Skin of body (tissue), 2 donors: ENCODE data around the gene PPDPF. TPM values are rescaled to one million over a fixed set of nuclear protein-coding genes. Genes with fewer than 3 reads are reported as not detected.

ENCODE experiments used
- DNase-seq: peaks from one replicate; lab custom pipeline; 2025; lab: John Stamatoyannopoulos, UW
- total RNA-seq: library from RNA; depleted of rRNA; stranded (reverse); fragments of >200 nt; gene quantifications from one replicate; pipeline ENCODE4 v1.2.3, GENCODE V29; 2014

PPDPF gene
- total RNA-seq, 1 donor from 2014 or later = 30.8 TPM

GRCh38 chr20:63487116-63487764 lies 33.3 kb upstream of the PPDPF start:
- DNase-seq = no peak

- no peak for DNase-seq
Measured at GRCh38 chr20:63487781-63488241, 32.8 kb upstream of the PPDPF start.

GRCh38 chr20:63488315-63489251 lies 32.0 kb upstream of the PPDPF start:
- DNase-seq = no peak

- DNase-seq = no peak
Measured at GRCh38 chr20:63490416-63490815, 30.1 kb upstream of the PPDPF start.

GRCh38 chr20:63491078-63491477 lies 29.5 kb upstream of the PPDPF start:
- no peak for DNase-seq

- no peak for DNase-seq
Measured at GRCh38 chr20:63491635-63492230, 28.8 kb upstream of the PPDPF start.

- DNase-seq = no peak
Measured at GRCh38 chr20:63492518-63492917, 28.0 kb upstream of the PPDPF start.

GRCh38 chr20:63492982-63493381 lies 27.6 kb upstream of the PPDPF start:
- no peak for DNase-seq

- DNase-seq = no peak
Measured at GRCh38 chr20:63493563-63494020, 27.0 kb upstream of the PPDPF start.

- no peak for DNase-seq
Measured at GRCh38 chr20:63494084-63494419, 26.5 kb upstream of the PPDPF start.

GRCh38 chr20:63494420-63495166 lies 26.0 kb upstream of the PPDPF start:
- DNase-seq = no peak

- no peak for DNase-seq
Measured at GRCh38 chr20:63495167-63495720, 25.3 kb upstream of the PPDPF start.

- peak; percentile 5 for DNase-seq
Measured at GRCh38 chr20:63495741-63496595, 24.6 kb upstream of the PPDPF start.

- no peak for DNase-seq
Measured at GRCh38 chr20:63496596-63497120, 23.9 kb upstream of the PPDPF start.

- no peak for DNase-seq
Measured at GRCh38 chr20:63497138-63497945, 23.2 kb upstream of the PPDPF start.

- DNase-seq = no peak
Measured at GRCh38 chr20:63497946-63498935, 22.3 kb upstream of the PPDPF start.

GRCh38 chr20:63498960-63499337 lies 21.6 kb upstream of the PPDPF start, which contains the start of gene EEF1A2:
TSS of gene EEF1A2 (minus strand) at chr20:63499083. CDS start at chr20:63497763, 1,320 bp downstream.
- no peak for DNase-seq
